Uterus (tissue), 4 donors: ENCODE data around the gene BRD3. TPM values are rescaled to one million over a fixed set of nuclear protein-coding genes. Genes with fewer than 3 reads are reported as not detected.

ENCODE experiments used
- DNase-seq, 2 donors: peaks; one replicate each; pipeline ENCODE4 v3.0.0-alpha.2; 2019 to 2020
- H3K27ac ChIP-seq, 2 donors: fragments of 200-600 bp; sonication (generic); 1 replicate in 1 of 2; 2 replicates in 1 of 2; pipeline ENCODE4 v1.5.1; 2016 to 2018
- H3K27me3 ChIP-seq, 2 donors: fragments of 200-600 bp; sonication (generic); one replicate each; pipeline ENCODE4 v1.5.1; 2018 to 2019; ENCODE audit warnings: control low read depth in 1 of 2
- H3K36me3 ChIP-seq, 2 donors: fragments of 200-600 bp; sonication (generic); one replicate each; pipeline ENCODE4 v1.5.1; 2019; ENCODE audit warnings: control low read depth in 1 of 2
- H3K4me1 ChIP-seq, 2 donors: fragments of 200-600 bp; sonication (generic); one replicate each; pipeline ENCODE4 v1.5.1; 2018 to 2019; ENCODE audit warnings: control low read depth in 1 of 2
- H3K4me3 ChIP-seq, 2 donors: fragments of 200-600 bp; sonication (generic); 1 replicate in 1 of 2; 2 replicates in 1 of 2; pipeline ENCODE4 v1.5.1; 2018 to 2019; ENCODE audit warnings: mild to moderate bottlenecking in 1 of 2
- H3K9me3 ChIP-seq, 2 donors: fragments of 200-600 bp; sonication (generic); one replicate each; pipeline ENCODE4 v1.5.1; 2019; ENCODE audit warnings: control low read depth in 1 of 2
- CTCF ChIP-seq, 4 experiments: fragments of 200-600 bp in 2 of 4; fragments of 450-650 bp in 2 of 4; sonication (generic) in 2 of 4; IDR thresholded peaks; one replicate each; pipeline ENCODE4 v1.5.1; 2016 to 2019; ENCODE audit warnings: antibody characterized with exemption in 4 of 4, mild to moderate bottlenecking in 2 of 4, moderate library complexity in 1 of 4
- POLR2A ChIP-seq, 2 donors: fragments of 450-650 bp; IDR thresholded peaks; one replicate each; pipeline ENCODE4 v1.6.1; 2016; ENCODE audit warnings: antibody characterized with exemption in 2 of 2, mild to moderate bottlenecking in 1 of 2, moderate library complexity in 1 of 2
- intact Hi-C: fragments of 100-400 bp; cut with DNase I; formaldehyde crosslinking; loops from one replicate; pipeline ENCODE4 v1.15.1; 2023; ENCODE audit warnings: low total_unique reads
- total RNA-seq, 4 donors: library from RNA; depleted of rRNA in 3 of 4; stranded (reverse); fragments of >200 nt in 3 of 4; gene quantifications; one replicate each; pipeline versions ENCODE4 v1.1.0 to v1.2.4, GENCODE V29; 2014 to 2023
- donor health status: DM: yes; HTN: yes; CAD: no.

BRD3 gene
- total RNA-seq, 4 donors from 2014 or later: 7.2 to 85.0 (median 42.6) TPM

DNA sequence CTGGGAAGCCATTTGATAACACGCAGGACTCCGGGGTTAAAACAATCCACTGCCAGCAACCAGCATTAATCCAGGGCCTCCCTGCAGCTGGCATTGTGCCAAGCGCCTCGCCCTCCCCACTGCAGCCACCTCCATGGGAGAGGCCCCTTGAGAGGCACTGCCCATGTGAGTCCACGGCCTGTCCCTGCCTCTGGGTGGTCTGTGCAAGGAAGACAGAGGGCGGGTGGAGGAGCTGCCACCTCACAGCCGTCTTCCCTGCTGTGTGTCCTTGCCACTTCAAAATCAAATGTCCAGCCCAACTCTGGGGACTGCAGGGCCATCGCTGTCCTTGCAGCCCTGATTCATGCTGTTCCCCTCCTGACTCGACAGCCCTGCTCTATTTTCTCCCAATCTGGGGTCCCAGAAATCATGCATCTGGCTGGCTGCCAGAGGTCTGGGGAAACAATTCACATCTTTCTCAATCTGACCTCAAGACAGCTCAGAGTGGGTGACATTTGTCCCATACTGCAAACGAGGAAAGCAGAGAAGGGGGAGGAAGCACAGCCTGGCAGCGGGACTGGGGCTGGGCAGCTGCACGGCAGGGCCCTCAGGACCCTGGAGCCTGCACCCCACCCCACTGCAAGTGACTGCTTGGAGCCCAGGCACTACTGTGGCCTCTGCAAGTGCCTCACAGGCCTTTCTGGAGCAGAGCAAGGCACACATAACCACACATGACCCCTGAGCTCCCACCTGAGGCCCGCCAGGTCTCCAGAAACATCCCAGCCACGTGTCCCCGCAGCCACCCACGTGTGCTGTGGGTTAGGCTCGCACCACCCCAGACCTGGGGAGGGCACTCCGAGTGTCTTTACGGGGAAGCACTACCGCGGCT lies 26.8 kb downstream of the BRD3 start:
- TF ChIP-seq POLR2A (IDR thresholded peaks at IDR 0.05) (no peak), CTCF (IDR thresholded peaks at IDR 0.05) (no peak)
- intact Hi-C loops: no loop called here
- H3K9me3 ChIP-seq: peaks cover 0 to 7% of the 10 kb centered on the region in 2 donors

DNA sequence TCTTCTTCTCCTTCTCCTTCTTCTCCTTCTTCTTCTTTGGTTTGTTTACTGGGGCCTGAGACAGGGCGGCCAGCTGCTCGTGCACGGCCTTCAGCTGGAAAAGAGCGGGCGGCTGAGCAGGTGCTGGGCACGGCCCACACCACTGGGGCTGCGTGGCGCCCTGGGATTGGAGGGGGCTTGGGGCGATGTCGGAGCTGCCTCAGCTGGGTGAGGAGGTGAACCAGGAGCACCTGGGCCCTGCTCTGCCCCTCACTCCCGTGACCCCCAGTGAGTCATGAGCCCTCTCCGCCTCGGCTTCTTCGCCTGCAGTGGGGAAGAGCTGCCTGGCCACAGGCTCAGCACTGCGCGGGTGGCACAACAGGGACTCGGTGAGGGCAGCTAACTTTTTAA lies 27.7 kb downstream of the BRD3 start:
- no peaks in the 10 kb centered on the region for H3K27me3 ChIP-seq
- H3K27ac ChIP-seq: no peak overlapping the region
- no peaks in the 10 kb centered on the region for H3K36me3 ChIP-seq
- TF ChIP-seq POLR2A (IDR thresholded peaks at IDR 0.05): no peak
- no peak overlapping the region for H3K4me3 ChIP-seq
- DNase-seq: no peak
- H3K4me1 ChIP-seq: no peaks in the 10 kb centered on the region
- intact Hi-C loops: no loop called here
- peaks cover 0 to 7% of the 10 kb centered on the region in 2 donors for H3K9me3 ChIP-seq

More for the DNA sequence above, 26.8 kb downstream of the BRD3 start:
- no peak overlapping the region for H3K4me3 ChIP-seq
- H3K4me1 ChIP-seq: no peaks in the 10 kb centered on the region
- H3K27ac ChIP-seq: no peak overlapping the region
- no peaks in the 10 kb centered on the region for H3K36me3 ChIP-seq
- DNase-seq: no peak
- H3K27me3 ChIP-seq: no peaks in the 10 kb centered on the region

DNA sequence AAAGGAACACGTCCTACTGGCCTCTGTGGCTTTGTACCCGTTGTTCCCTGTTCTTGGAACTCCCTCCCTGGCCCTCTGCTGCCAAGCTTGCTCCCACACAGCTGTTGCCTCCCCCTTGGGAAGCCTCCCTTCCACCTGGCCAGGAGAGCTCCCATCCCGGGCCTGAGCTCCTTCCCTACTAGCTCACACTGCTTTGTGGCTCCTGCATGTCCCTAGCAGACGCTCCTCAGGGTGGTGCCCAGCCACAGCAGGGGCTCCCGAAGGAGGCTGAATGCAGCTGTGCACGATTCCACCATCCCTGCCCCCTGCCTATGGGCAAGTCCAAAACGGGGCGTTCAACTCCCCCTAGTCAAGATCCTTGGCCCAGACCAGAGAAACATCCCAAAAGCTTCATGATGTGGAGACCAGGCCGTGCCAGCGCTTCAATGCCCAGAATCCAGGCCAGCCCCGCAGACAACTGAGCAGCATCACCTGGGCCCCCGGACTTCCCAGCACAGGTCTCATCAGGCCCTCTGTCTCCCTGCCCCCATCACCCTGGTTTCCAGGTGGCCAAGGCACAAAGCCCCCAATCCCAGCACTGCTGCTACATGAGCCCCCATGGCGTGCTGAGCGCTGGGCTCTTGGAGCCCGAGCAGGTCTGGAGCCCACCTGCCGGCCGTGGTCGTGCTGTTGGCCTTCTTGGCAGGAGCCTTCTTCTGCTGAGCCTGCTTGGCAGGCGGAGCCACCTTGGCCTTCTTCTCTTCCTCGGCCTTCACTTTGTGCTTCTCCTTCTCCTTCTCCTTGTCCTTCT lies 28.2 kb downstream of the BRD3 start:
- Histone ChIP-seq H3K27ac (no peak overlapping the region), H3K27me3 (no peaks in the 10 kb centered on the region), H3K4me1 (no peaks in the 10 kb centered on the region), H3K4me3 (no peak overlapping the region), H3K36me3 (no peaks in the 10 kb centered on the region), H3K9me3 (peaks cover 0 to 7% of the 10 kb centered on the region in 2 donors)
- DNase-seq: no peak
- TF ChIP-seq CTCF (IDR thresholded peaks at IDR 0.05): no peak
- intact Hi-C loops: no loop called here

GRCh38 chr9:134037641-134038040 lies 30.2 kb downstream of the BRD3 start:
- H3K27me3 ChIP-seq: no peaks in the 10 kb centered on the region
- TF ChIP-seq POLR2A (IDR thresholded peaks at IDR 0.05) (no peak), CTCF (IDR thresholded peaks at IDR 0.05) (no peak)
- no peak overlapping the region for H3K4me3 ChIP-seq
- no peaks in the 10 kb centered on the region for H3K36me3 ChIP-seq
- no peak overlapping the region for H3K27ac ChIP-seq
- no peak for DNase-seq
- H3K4me1 ChIP-seq: no peaks in the 10 kb centered on the region
- peaks cover 0 to 7% of the 10 kb centered on the region in 2 donors for H3K9me3 ChIP-seq
- intact Hi-C loops: no loop called here

DNA sequence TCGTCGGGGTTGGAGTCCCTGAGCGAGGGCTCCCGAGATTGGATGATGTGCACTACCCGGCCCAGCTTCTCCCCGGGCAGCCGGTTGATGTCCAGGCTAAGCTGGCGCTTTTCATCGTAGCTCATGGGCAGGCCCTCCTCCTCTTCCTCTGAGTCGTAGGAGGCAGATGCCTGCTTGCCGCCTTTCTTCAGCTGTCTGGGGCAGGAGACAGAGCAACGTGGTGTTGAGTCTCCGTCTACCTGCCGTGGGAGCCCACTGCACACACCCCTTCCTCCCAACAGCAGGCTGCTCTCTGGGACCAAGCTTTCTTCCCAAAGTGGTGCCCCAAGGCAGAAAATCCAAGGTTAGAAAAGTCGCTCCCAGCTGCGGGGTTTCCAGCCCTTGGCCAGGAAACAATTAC lies 31.7 kb downstream of the BRD3 start:
- no peak for DNase-seq
- intact Hi-C loops: no loop called here
- no peaks in the 10 kb centered on the region for H3K36me3 ChIP-seq

More for the DNA sequence above, 31.7 kb downstream of the BRD3 start:
- Histone ChIP-seq H3K27me3 (no peaks in the 10 kb centered on the region), H3K4me1 (no peaks in the 10 kb centered on the region), H3K4me3 (no peak overlapping the region), H3K9me3 (peaks cover 0 to 7% of the 10 kb centered on the region in 2 donors), H3K27ac (no peak overlapping the region)
- no peak for TF ChIP-seq POLR2A (IDR thresholded peaks at IDR 0.05)
